HG03354 (cell line): ENCODE data around the gene CDK19.

Experiments
- ATAC-seq: cut with Tn5 transposase; IDR thresholded peaks from one replicate; pipeline ENCODE4 v1.9.1; 2021; ENCODE audit warnings: mild to moderate bottlenecking; ENCODE audit not compliant: unreplicated experiment, poor library complexity, severe bottlenecking

Gene CDK19

GRCh38 chr6:110636781-110637180 is 178.5 kb downstream of the CDK19 start:
- ATAC-seq = no peak

DNA sequence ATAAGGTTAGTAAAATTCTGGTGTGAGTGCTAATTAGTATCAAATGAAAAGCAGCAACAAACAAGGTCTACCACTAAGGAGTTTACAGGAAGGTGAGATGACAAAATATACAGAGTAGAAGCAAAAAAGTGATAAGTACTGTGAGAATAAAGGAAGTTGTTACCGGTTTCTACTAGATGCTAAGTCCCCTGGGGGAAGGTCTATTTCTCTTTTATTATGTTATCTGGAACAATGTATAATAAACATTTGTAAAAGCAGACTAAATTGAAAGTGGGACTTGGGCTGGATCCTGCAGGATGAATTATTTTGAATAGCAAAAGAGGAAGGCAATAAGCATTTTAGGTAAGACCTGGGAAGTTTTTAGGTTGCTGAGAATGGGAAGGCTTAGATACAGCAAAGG is 180.2 kb downstream of the CDK19 start:
- ATAC-seq = no peak

- ATAC-seq = no peak
These were observed 181.5 kb downstream of the CDK19 start for GRCh38 chr6:110633731-110634213.

DNA sequence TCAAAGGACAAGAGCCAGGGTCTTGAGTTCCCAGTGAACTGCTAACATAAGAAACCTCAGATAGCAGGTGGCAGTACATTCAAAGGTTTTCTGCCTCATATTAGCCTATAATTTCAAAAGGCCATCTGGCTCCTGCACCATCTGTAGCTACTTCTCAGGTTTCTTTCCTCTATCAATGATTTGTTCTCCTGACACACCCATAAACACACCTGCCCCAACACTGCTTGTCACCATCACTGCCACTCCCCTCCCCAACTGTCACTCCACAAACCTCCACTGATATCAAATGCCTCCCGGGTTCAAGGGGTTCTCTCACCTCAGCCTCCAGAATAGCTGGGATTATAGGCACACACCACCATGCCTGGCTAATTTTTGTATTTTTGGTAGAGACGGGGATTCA is 186.1 kb downstream of the CDK19 start:
- no peak for ATAC-seq

GRCh38 chr6:110628330-110628729 is 186.9 kb downstream of the CDK19 start:
- ATAC-seq = no peak

DNA sequence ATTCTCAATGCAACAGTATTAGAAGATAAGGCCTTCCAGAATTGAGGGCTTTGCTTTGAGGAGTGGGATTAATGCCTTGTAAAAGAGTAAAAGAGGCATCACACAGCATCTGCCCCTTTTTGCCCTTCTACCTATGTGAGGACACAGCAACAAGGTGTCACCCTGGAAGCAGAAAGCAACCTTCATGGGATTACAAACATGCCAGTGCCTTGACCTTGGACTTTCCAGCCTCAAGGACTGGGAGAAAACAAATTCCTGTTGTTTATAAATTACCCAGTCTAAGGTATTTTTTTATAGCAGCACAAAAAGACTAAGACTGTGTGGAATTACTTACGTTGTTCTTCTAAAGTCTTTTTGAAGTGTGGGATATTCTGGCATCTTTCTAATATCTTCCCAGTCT is 188.8 kb downstream of the CDK19 start:
- no peak for ATAC-seq

- ATAC-seq = no peak
These were observed 189.4 kb downstream of the CDK19 start for GRCh38 chr6:110625883-110626282.

DNA sequence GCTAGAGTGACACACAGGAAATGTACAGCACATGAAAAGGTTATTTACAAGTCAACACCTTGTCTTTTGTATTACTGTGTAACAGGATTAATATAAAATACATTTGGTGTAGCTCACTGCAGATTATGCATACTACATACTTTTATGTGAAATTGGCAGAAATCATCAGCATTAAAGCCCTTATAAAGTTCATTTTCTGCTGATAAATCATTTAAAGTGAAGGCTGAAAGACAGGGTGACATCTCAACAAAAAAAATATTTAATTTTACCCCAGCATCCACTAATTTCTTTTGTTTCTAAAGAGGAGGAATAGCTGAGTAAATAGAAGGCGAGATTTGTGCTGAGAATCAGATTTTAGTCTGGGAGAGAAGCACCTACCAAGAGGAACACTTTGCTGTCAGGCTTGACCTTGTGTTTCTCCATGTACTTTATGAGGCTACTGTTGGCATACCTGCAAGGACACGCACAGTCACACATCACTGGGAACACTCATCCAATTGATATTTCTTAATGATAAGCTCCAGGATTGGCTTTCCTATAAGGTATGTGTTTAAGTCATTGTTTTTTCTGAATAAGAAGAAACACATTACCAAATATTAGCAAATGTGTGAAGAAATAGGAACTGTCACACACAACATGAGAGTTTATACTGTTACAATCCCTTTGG is 192.2 kb downstream of the CDK19 start:
- no peak for ATAC-seq

- ATAC-seq = no peak
These were observed 194.2 kb downstream of the CDK19 start for GRCh38 chr6:110621061-110621460.

DNA sequence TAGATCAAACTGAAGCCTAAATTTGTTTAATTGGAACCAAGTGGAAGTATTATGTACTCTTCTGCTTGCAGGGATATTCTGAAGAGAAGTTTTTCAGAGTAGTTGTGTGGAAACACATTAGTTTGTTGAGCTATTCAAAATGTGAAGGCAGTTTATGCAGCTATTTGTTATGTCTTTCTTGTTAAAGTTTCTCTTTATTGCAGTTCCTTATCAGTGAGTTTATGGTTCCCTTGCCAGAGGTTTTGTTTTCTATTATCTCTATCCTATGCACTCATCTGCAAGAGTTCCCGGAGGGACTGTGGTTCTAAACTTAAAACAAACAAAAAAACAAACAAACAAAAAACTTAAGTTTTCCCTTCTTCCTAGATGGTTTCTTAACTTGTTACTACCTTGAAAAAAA is 195.2 kb downstream of the CDK19 start:
- ATAC-seq = no peak

DNA sequence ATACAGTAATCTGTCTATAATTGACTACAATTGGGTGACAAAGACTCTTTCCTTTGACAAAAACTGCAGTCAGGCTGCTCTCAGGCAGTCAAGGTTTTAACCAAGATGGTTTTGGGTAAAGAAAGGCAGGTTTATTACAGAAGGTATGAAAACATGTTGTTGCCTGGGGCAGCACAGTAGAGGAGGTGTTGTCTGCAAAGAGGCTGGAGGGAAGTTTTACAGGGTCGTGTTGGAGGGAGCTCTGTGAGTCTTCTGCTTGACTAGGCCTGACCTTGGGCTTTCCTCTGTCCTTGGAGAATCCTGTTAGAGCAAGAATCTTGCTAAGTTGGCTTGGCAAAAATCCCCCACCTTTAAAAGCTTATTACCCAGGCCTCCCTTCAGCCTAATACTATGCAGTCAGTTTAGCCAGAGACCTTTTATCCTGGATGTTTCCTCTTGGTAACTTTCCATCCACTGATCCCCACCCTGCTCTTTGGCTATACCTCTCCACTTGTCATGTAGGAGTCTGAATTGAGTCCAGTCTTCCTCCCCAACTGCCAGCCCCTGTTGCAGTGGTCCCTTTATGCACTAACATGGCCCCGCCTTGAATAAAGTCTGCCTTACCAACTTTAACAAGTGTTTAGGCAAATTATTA is 195.9 kb downstream of the CDK19 start:
- no peak for ATAC-seq

GRCh38 chr6:110618591-110619267 is 196.5 kb downstream of the CDK19 start:
- no peak for ATAC-seq

GRCh38 chr6:110617057-110617456 is 198.2 kb downstream of the CDK19 start:
- ATAC-seq = peak; percentile 83

DNA sequence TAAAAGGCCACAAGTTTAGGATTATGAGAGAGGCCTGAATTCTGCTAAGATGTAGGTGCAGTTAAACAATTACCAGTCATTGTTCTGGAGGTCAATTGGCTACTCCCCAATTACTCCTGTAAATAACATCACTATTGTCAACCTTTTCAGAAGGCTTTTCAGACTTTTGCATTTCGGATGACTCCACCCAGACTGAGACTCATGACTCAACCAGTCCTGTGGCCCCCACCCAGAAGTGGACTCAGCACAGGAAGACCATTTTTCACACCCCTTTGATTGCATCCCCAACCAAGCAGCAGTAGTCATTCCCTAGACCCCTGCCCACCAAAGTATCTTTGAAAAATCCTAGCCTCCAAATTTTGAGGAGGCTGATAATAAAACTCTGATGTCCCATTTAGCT is 199.5 kb downstream of the CDK19 start:
- no peak for ATAC-seq

- ATAC-seq = no peak
These were observed 200.7 kb downstream of the CDK19 start for GRCh38 chr6:110614586-110614985.

DNA sequence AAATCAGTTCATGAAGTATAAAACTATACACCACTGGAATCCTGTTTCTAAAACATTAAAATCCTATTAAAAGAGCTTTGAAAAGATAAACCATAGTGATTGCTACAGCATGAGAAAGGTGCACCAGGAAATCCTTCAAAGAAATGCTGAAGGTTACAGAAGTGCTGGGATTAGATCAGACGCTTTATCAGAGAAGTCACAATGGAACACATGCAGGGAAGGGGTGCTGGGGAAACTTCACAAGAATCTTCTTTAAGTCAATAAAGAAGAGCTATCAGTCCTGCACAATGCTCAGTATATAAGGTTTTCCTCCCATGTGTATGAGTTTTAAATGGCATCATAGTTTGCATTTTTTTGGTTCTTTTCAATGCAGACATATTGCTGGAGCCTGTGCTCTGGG is 201.2 kb downstream of the CDK19 start:
- no peak for ATAC-seq

DNA sequence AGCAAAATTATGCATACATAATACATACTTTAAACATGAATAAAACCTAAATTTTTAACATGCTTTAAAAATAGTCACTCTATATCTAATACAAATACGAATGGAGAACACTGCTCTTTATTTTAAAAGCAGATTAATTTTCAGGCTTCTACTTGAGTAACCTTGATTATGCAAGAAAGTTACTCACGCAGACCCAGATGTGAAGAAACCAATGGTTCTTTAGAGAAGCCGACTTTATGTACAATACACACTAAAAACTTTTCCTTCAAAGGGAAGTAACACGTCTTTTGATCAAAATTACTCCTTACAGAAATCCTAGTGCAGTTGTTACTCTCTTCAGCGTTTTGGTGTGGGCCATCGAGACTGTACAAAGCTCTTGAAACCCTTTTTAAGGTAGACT is 201.9 kb downstream of the CDK19 start:
- no peak for ATAC-seq

- ATAC-seq = no peak
These were observed 203.0 kb downstream of the CDK19 start for GRCh38 chr6:110612298-110612697.

GRCh38 chr6:110609101-110609500 is 206.2 kb downstream of the CDK19 start:
- ATAC-seq = no peak

GRCh38 chr6:110608151-110608550 is 207.1 kb downstream of the CDK19 start:
- no peak for ATAC-seq

GRCh38 chr6:110606151-110606550 is 209.1 kb downstream of the CDK19 start:
- no peak for ATAC-seq
